Neural progenitor cell (in vitro differentiated cells): Measurements from ENCODE around the gene MOK.

Source experiments
- CTCF ChIP-seq: fragments of 200-600 bp; sonication (generic); IDR thresholded peaks from 2 replicates; pipeline ENCODE4 v1.5.1; 2017; ENCODE audit warnings: antibody characterized with exemption, mild to moderate bottlenecking
- EZH2 ChIP-seq: fragments of 200-600 bp; sonication (generic); IDR thresholded peaks from 2 replicates; pipeline ENCODE4 v1.6.1; 2017; ENCODE audit warnings: antibody characterized with exemption, mild to moderate bottlenecking, moderate library complexity

- TF ChIP-seq CTCF, result no peak
- no peak for TF ChIP-seq EZH2
Measured at GRCh38 chr14:102338724-102339123, 33.8 kb upstream of the MOK start.
